Midbrain (tissue), 1 donor: ENCODE measurements around the gene VPS33A.
"Not testable (repeated sequence)": the region's sequence is repeated elsewhere in the genome, so short reads cannot be mapped to it uniquely, and the experiment has no call there.

Experiments used
- DNase-seq: peaks from one replicate; lab custom pipeline; 2025; lab: John Stamatoyannopoulos, UW

The VPS33A gene

GRCh38 chr12:122266230-122266901 is at the start of gene VPS33A:
Gene VPS33A (minus strand): TSS chr12:122266494. CDS start chr12:122266408, 86 bp downstream.
- DNase-seq = peak; percentile 97

- DNase-seq = no peak
These were observed 46.6 kb upstream of the VPS33A start for GRCh38 chr12:122312926-122313325.

GRCh38 chr12:122311696-122312095 is 45.4 kb upstream of the VPS33A start:
- DNase-seq = no peak

- no peak for DNase-seq
These were observed 44.5 kb upstream of the VPS33A start for GRCh38 chr12:122310626-122311333.

GRCh38 chr12:122309564-122310121 is 43.3 kb upstream of the VPS33A start:
- no peak for DNase-seq

- DNase-seq = no peak
These were observed 42.5 kb upstream of the VPS33A start for GRCh38 chr12:122308811-122309210.

GRCh38 chr12:122306407-122306806 is 40.1 kb upstream of the VPS33A start:
- DNase-seq = no peak

- no peak for DNase-seq
These were observed 38.6 kb upstream of the VPS33A start for GRCh38 chr12:122304924-122305323.

GRCh38 chr12:122303068-122303467 is 36.8 kb upstream of the VPS33A start:
- DNase-seq = peak; percentile 26

- no peak for DNase-seq
These were observed 31.9 kb upstream of the VPS33A start for GRCh38 chr12:122298071-122298748.

- DNase-seq = no peak
These were observed 31.2 kb upstream of the VPS33A start for GRCh38 chr12:122297494-122297893.

- no peak for DNase-seq
These were observed 29.6 kb upstream of the VPS33A start for GRCh38 chr12:122295877-122296276.

- DNase-seq = no peak
These were observed 26.8 kb upstream of the VPS33A start for GRCh38 chr12:122293081-122293480.

GRCh38 chr12:122291431-122291830 is 25.1 kb upstream of the VPS33A start:
- DNase-seq = no peak

- no peak for DNase-seq
These were observed 17.4 kb upstream of the VPS33A start for GRCh38 chr12:122283680-122284079.

- DNase-seq = no peak
These were observed 15.8 kb upstream of the VPS33A start for GRCh38 chr12:122282061-122282460.

GRCh38 chr12:122276242-122276641 is 9.9 kb upstream of the VPS33A start:
- no peak for DNase-seq

- no peak for DNase-seq
These were observed 9.2 kb upstream of the VPS33A start for GRCh38 chr12:122275459-122275858.

- no peak for DNase-seq
These were observed 436 bp downstream of the VPS33A start for GRCh38 chr12:122265886-122266229.

GRCh38 chr12:122265476-122265875 is 818 bp downstream of the VPS33A start:
- DNase-seq = no peak

- not testable (repeated sequence) for DNase-seq
These were observed 5.6 kb downstream of the VPS33A start for GRCh38 chr12:122260735-122261134.

- not testable (repeated sequence) for DNase-seq
These were observed 7.4 kb downstream of the VPS33A start for GRCh38 chr12:122258939-122259338.

- DNase-seq = not testable (repeated sequence)
These were observed 7.8 kb downstream of the VPS33A start for GRCh38 chr12:122258462-122258861.
